ENCODE results near the gene TOGARAM2. TPM values are rescaled to one million over a fixed set of nuclear protein-coding genes. Genes with fewer than 3 reads are reported as not detected.

Gene TOGARAM2
- total and polyA plus RNA-seq, 2 of the 8 experiments (the other 6 are each of a cell fraction or from before 2014, with no cell fraction given): 0.42 to 1.4 TPM

DNA sequence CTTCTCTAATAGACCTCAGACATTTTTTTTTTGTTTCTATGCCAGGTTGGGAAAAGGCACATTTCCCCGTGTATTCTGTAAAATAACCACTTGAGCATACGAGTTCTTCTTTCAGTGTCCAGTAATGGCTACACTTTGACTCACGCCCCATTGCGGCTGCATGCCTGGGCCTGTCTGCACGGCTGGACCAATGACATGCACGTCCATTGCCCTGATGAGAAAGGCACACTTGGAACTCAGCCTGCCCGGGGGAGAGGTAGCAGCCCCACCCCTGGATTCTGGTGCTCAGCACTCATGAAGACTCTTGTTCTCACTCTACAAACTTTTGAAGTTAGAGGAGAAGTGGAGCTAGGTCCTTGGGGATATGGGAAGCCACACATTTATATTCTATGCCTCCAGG is 87.4 kb downstream of the TOGARAM2 start:
- CTCF ChIA-PET (ENCODE audit: partially characterized antibody): interaction anchor here (0.7 to 1.4 kb wide), 3 partner anchors 42 to 874 kb away, joined by 3 read pairs; no protein-coding TSS in a partner anchor

More for the DNA sequence above, 87.4 kb downstream of the TOGARAM2 start:
- no peaks in the 10 kb centered on the region for H3K79me1 ChIP-seq (ENCODE audit: low read depth, low read length)
- H3K18ac ChIP-seq (ENCODE audit: extremely low read depth, low read length): no peak overlapping the region
- TF ChIP-seq KDM1A (IDR thresholded peaks at IDR 0.05; ENCODE audit: borderline replicate concordance, low read length): no peak
- TF ChIP-seq SIN3A (conservative IDR thresholded peaks at IDR 0.05 in 1 of 2, IDR thresholded peaks at IDR 0.05 in 1 of 2; ENCODE audit: low read depth in 1 of 2, low read length in 2 of 2): no peak
- H2BK12ac ChIP-seq (ENCODE audit: low read depth, low read length): no peak overlapping the region
- no peaks in the 10 kb centered on the region for H3K79me2 ChIP-seq (ENCODE audit: control insufficient read depth in 1 of 2, insufficient read depth in 2 of 2, low read length in 2 of 2)
- H4K5ac ChIP-seq (ENCODE audit: insufficient read length, low read depth, low read length): no peak overlapping the region
- no peaks in the 10 kb centered on the region for H3K27me3 ChIP-seq (replicated peaks in 1 of 4; ENCODE audit: control insufficient read depth in 3 of 4, extremely low read depth in 1 of 4, insufficient read depth in 3 of 4, low read length in 3 of 4)
- POLR2A ChIA-PET (ENCODE audit: partially characterized antibody): no interaction called here
- H3K27ac ChIP-seq (ENCODE audit: low read depth, low read length): no peak overlapping the region
- no peak overlapping the region for H3K4me3 ChIP-seq (ENCODE audit: extremely low read depth in 1 of 4, insufficient read depth in 2 of 4, low read depth in 3 of 4, low read length in 4 of 4)
- H2BK15ac ChIP-seq (ENCODE audit: low read length): no peak overlapping the region
- no peaks in the 10 kb centered on the region for H3K23me2 ChIP-seq (ENCODE audit: low read depth, low read length)
- H3K4me1 ChIP-seq (replicated peaks in 1 of 4; ENCODE audit: control insufficient read depth in 3 of 4, insufficient read depth in 4 of 4, low read length in 3 of 4): peaks cover 1 to 13% (median 5%) of the 10 kb centered on the region in 4 experiments
- no peak overlapping the region for H3K9ac ChIP-seq (replicated peaks in 1 of 4; ENCODE audit: extremely low read depth in 1 of 4, low read depth in 3 of 4, low read length in 3 of 4)
- WGBS, 2 experiments (ENCODE audit: extremely low coverage in 1 of 2, insufficient coverage in 1 of 2, insufficient read length in 1 of 2, insufficient replicate concordance in 2 of 2, low coverage in 1 of 2, low lambda C conversion rate in 2 of 2, missing lambda C conversion rate in 1 of 2): 93% methylated on average over 7 of the region's 7 CpGs; no CpG with 5 or more reads in 1 of the 2 experiments
- no peaks in the 10 kb centered on the region for H4K20me1 ChIP-seq (replicated peaks in 1 of 2; ENCODE audit: control insufficient read depth in 1 of 2, insufficient read depth in 2 of 2, low read length in 2 of 2)
- no peak overlapping the region for H2BK5ac ChIP-seq (ENCODE audit: low read depth, low read length)
- H2AK5ac ChIP-seq (ENCODE audit: low read depth, low read length): no peak overlapping the region
- H3K23ac ChIP-seq (ENCODE audit: insufficient read length): no peak overlapping the region
- no peak overlapping the region for H2BK20ac ChIP-seq (ENCODE audit: low read length)
- H2BK120ac ChIP-seq (replicated peaks; ENCODE audit: low read depth, low read length): no peak overlapping the region
- no peak overlapping the region for H4K91ac ChIP-seq (replicated peaks; ENCODE audit: insufficient read length, low read length)
- no peak overlapping the region for H3K4me2 ChIP-seq (ENCODE audit: insufficient read depth in 1 of 2, low read depth in 2 of 2, low read length in 2 of 2)
- no peak overlapping the region for H3K56ac ChIP-seq (replicated peaks; ENCODE audit: insufficient read length, low read depth, low read length)
- DNase-seq (ENCODE audit: low read depth in 1 of 2, low spot score in 2 of 2) (no peak), FAIRE-seq (no peak)
- no peak overlapping the region for H3K14ac ChIP-seq (ENCODE audit: insufficient read length)
- no peaks in the 10 kb centered on the region for H3K9me3 ChIP-seq (ENCODE audit: insufficient read depth in 2 of 2, low read depth in 1 of 2, low read length in 1 of 2)
- H4K8ac ChIP-seq (ENCODE audit: extremely low read depth, insufficient read depth, low read length): no peak overlapping the region
- no peak overlapping the region for H2AFZ ChIP-seq (ENCODE audit: low read length)
- no peak overlapping the region for H3K4ac ChIP-seq (replicated peaks; ENCODE audit: insufficient read length, low read depth, low read length)
- no peaks in the 10 kb centered on the region for H3K36me3 ChIP-seq (ENCODE audit: control insufficient read depth in 2 of 4, insufficient read depth in 4 of 4, low read length in 3 of 4)

All from H1 (cell line).